H9 (cell line): ENCODE data around the gene NSMCE3. TPM values are rescaled to one million over a fixed set of nuclear protein-coding genes. Genes with fewer than 3 reads are reported as not detected.

Experiments used
- DNase-seq: peaks from one replicate; pipeline ENCODE4 v3.0.0-alpha.2; 2017
- H2AFZ ChIP-seq: one replicate; pipeline ENCODE4 v1.6.1; 2013; ENCODE audit warnings: mild to moderate bottlenecking, low read length, control low read depth, moderate library complexity
- H2AK5ac ChIP-seq: 2 replicates; pipeline ENCODE4 v1.6.1; 2013; ENCODE audit warnings: low read length, control low read depth, mixed read lengths; ENCODE audit not compliant: insufficient read length
- H2BK120ac ChIP-seq: one replicate; pipeline ENCODE4 v1.6.1; 2013; ENCODE audit warnings: low read depth, mild to moderate bottlenecking, low read length, control low read depth, inconsistent platforms; ENCODE audit not compliant: poor library complexity, severe bottlenecking
- H2BK12ac ChIP-seq: 2 replicates; pipeline ENCODE4 v1.6.1; 2013; ENCODE audit warnings: low read length, control low read depth, mixed read lengths, low read depth; ENCODE audit not compliant: insufficient read length
- H2BK15ac ChIP-seq: 2 replicates; pipeline ENCODE4 v1.6.1; 2013; ENCODE audit warnings: low read depth, low read length, control low read depth
- H2BK20ac ChIP-seq: one replicate; pipeline ENCODE4 v1.6.1; 2013; ENCODE audit warnings: low read depth, mild to moderate bottlenecking, low read length, control low read depth, inconsistent platforms; ENCODE audit not compliant: poor library complexity, severe bottlenecking
- H2BK5ac ChIP-seq: 2 replicates; pipeline ENCODE4 v1.6.1; 2013; ENCODE audit warnings: low read length, control low read depth, mixed read lengths; ENCODE audit not compliant: insufficient read length
- H3K14ac ChIP-seq: 2 replicates; pipeline ENCODE4 v1.6.1; 2013; ENCODE audit warnings: low read length, control low read depth; ENCODE audit not compliant: insufficient read depth
- H3K18ac ChIP-seq: 2 replicates; pipeline ENCODE4 v1.6.1; 2013; ENCODE audit warnings: low read depth, mild to moderate bottlenecking, mixed read lengths, low read length, control low read depth; ENCODE audit not compliant: insufficient read length
- H3K23ac ChIP-seq: 2 replicates; pipeline ENCODE4 v1.6.1; 2013; ENCODE audit warnings: low read length, control low read depth, mixed read lengths, low read depth; ENCODE audit not compliant: insufficient read length
- H3K23me2 ChIP-seq: 2 replicates; pipeline ENCODE4 v1.6.1; 2013; ENCODE audit warnings: low read depth, mild to moderate bottlenecking, mixed read lengths, low read length, control low read depth; ENCODE audit not compliant: insufficient read length, poor library complexity, severe bottlenecking
- H3K27ac ChIP-seq: 2 replicates; pipeline ENCODE4 v1.5.1; 2013; ENCODE audit warnings: low read length, control low read depth, mixed read lengths, low read depth; ENCODE audit not compliant: insufficient read length
- H3K27me3 ChIP-seq: 2 replicates; pipeline ENCODE4 v1.6.1; 2013; ENCODE audit warnings: low read length, control low read depth, inconsistent platforms; ENCODE audit not compliant: insufficient read depth
- H3K4ac ChIP-seq: 2 replicates; pipeline ENCODE4 v1.6.1; 2013; ENCODE audit warnings: low read depth, mild to moderate bottlenecking, control low read depth, inconsistent platforms, low read length, moderate library complexity
- H3K4me1 ChIP-seq: 2 replicates; pipeline ENCODE4 v1.6.1; 2013; ENCODE audit warnings: low read length, control low read depth, inconsistent platforms; ENCODE audit not compliant: insufficient read depth
- H3K4me2 ChIP-seq: 2 replicates; pipeline ENCODE4 v1.6.1; 2013; ENCODE audit warnings: low read length, control low read depth, mixed read lengths; ENCODE audit not compliant: insufficient read length, insufficient read depth
- H3K56ac ChIP-seq: 2 replicates; pipeline ENCODE4 v1.6.1; 2013; ENCODE audit warnings: low read depth, mild to moderate bottlenecking, mixed read lengths, low read length, control low read depth; ENCODE audit not compliant: insufficient read length
- H3K79me1 ChIP-seq: 2 replicates; pipeline ENCODE4 v1.6.1; 2013; ENCODE audit warnings: low read depth, mild to moderate bottlenecking, moderate library complexity, low read length, control low read depth, inconsistent platforms; ENCODE audit not compliant: insufficient read depth, poor library complexity, severe bottlenecking
- H3K79me2 ChIP-seq: 2 replicates; pipeline ENCODE4 v1.6.1; 2013; ENCODE audit warnings: low read length, control low read depth, inconsistent platforms; ENCODE audit not compliant: insufficient read depth
- H3K9ac ChIP-seq: 2 replicates; pipeline ENCODE4 v1.6.1; 2013; ENCODE audit warnings: low read length, control low read depth, mixed read lengths; ENCODE audit not compliant: insufficient read length; ENCODE audit errors: extremely low read depth
- H3K9me3 ChIP-seq: one replicate; pipeline ENCODE4 v1.6.1; 2013; ENCODE audit warnings: low read depth, low read length, inconsistent platforms; ENCODE audit not compliant: control insufficient read depth
- H3T11ph ChIP-seq: one replicate; pipeline ENCODE4 v1.6.1; 2013; ENCODE audit warnings: mild to moderate bottlenecking, low read length, control low read depth, inconsistent platforms
- H4K20me1 ChIP-seq: one replicate; pipeline ENCODE4 v1.6.1; 2013; ENCODE audit not compliant: control insufficient read depth, insufficient read length, insufficient read depth
- H4K5ac ChIP-seq: 2 replicates; pipeline ENCODE4 v1.6.1; 2013; ENCODE audit warnings: low read depth, mild to moderate bottlenecking, mixed read lengths, low read length, control low read depth; ENCODE audit not compliant: insufficient read length
- H4K8ac ChIP-seq: replicated peaks from 2 replicates; pipeline ENCODE4 v1.6.1; 2013; ENCODE audit warnings: low read length, control low read depth, mixed read lengths, low read depth; ENCODE audit not compliant: insufficient read length
- H4K91ac ChIP-seq: 2 replicates; pipeline ENCODE4 v1.6.1; 2013; ENCODE audit warnings: low read depth, mild to moderate bottlenecking, moderate library complexity, mixed read lengths, low read length, control low read depth; ENCODE audit not compliant: insufficient read length
- H3K27ac Mint-ChIP-seq, 3 experiments: 2 replicates in 2 of 3; 3 replicates in 1 of 3; pipeline ENCODE4 v1.8.0; 2020 to 2021; ENCODE audit warnings: mixed read lengths in 3 of 3, mild to moderate bottlenecking in 1 of 3, moderate library complexity in 1 of 3
- H3K27me3 Mint-ChIP-seq: 2 replicates; pipeline ENCODE4 v1.8.0; 2021; ENCODE audit warnings: low read depth, mild to moderate bottlenecking, moderate library complexity, mixed read lengths
- H3K36me3 Mint-ChIP-seq, 3 experiments: 2 replicates in 2 of 3; 3 replicates in 1 of 3; pipeline ENCODE4 v1.8.0; 2020 to 2021; ENCODE audit warnings: low read depth in 3 of 3, mixed read lengths in 3 of 3; ENCODE audit not compliant: insufficient read depth in 1 of 3
- H3K4me1 Mint-ChIP-seq, 2 experiments: 2 replicates each; pipeline ENCODE4 v1.8.0; 2020; ENCODE audit warnings: mixed read lengths in 2 of 2
- H3K4me3 Mint-ChIP-seq, 2 experiments: 2 replicates in 1 of 2; 3 replicates in 1 of 2; pipeline ENCODE4 v1.8.0; 2020 to 2021; ENCODE audit warnings: mild to moderate bottlenecking in 2 of 2, mixed read lengths in 2 of 2, moderate library complexity in 1 of 2
- H3K9me3 Mint-ChIP-seq, 2 experiments: 2 replicates in 1 of 2; 3 replicates in 1 of 2; pipeline ENCODE4 v1.8.0; 2020; ENCODE audit warnings: mild to moderate bottlenecking in 2 of 2, mixed read lengths in 2 of 2, moderate library complexity in 1 of 2
- CTCF ChIP-seq: fragments of 200-600 bp; sonication (generic); conservative IDR thresholded peaks from 3 replicates; pipeline ENCODE4 v1.8.0; 2021; ENCODE audit warnings: antibody characterized with exemption, mild to moderate bottlenecking
- total RNA-seq: library from RNA; stranded (reverse); gene quantifications from 2 replicates; pipeline ENCODE4 v1.2.1, GENCODE V29; 2021

NSMCE3 gene
- total RNA-seq, 1 experiment from 2014 or later: 6.9 TPM

- TF ChIP-seq CTCF: no peak
- Mint-ChIP-seq H3K27me3 (no peaks in the 10 kb centered on the region), H3K4me3 (no peak overlapping the region), H3K36me3 (no peaks in the 10 kb centered on the region; a peak in 2 of 7 replicates), H3K27ac (no peak overlapping the region), H3K4me1 (no peaks in the 10 kb centered on the region), H3K9me3 (no peaks in the 10 kb centered on the region)
- no peak overlapping the region for H4K5ac ChIP-seq
- no peak overlapping the region for H3K14ac ChIP-seq
- no peaks in the 10 kb centered on the region for H4K20me1 ChIP-seq
- H2BK5ac ChIP-seq: no peak overlapping the region
- DNase-seq: no peak
- no peak overlapping the region for H2BK120ac ChIP-seq
- no peak overlapping the region for H3K27ac ChIP-seq
- no peak overlapping the region for H2AFZ ChIP-seq
- H3T11ph ChIP-seq: no peak overlapping the region
- no peak overlapping the region for H4K91ac ChIP-seq
- no peaks in the 10 kb centered on the region for H3K79me2 ChIP-seq
- no peaks in the 10 kb centered on the region for H3K23me2 ChIP-seq
- H3K4me2 ChIP-seq: no peak overlapping the region
- H4K8ac ChIP-seq: no peak overlapping the region
- H3K18ac ChIP-seq: no peak overlapping the region
- H2BK20ac ChIP-seq: no peak overlapping the region
- no peak overlapping the region for H3K56ac ChIP-seq
- no peak overlapping the region for H2AK5ac ChIP-seq
- no peak overlapping the region for H3K23ac ChIP-seq
- H3K79me1 ChIP-seq: no peaks in the 10 kb centered on the region
- H3K9ac ChIP-seq: no peak overlapping the region
- no peaks in the 10 kb centered on the region for H3K4me1 ChIP-seq
- H3K27me3 ChIP-seq: no peaks in the 10 kb centered on the region
- no peak overlapping the region for H2BK15ac ChIP-seq
- no peaks in the 10 kb centered on the region for H3K9me3 ChIP-seq
- no peak overlapping the region for H2BK12ac ChIP-seq
- no peak overlapping the region for H3K4ac ChIP-seq
These were observed 17.4 kb downstream of the NSMCE3 start for GRCh38 chr15:29252234-29252633.
